OCI-M1 (cell line): ENCODE results near the gene EMSY.
"Not testable (repeated sequence)": the region's sequence is repeated elsewhere in the genome, so short reads cannot be mapped to it uniquely, and the experiment has no call there.

Experiments
- DNase-seq: peaks from one replicate; lab custom pipeline; 2025; lab: John Stamatoyannopoulos, UW

EMSY gene

GRCh38 chr11:76444384-76445120 is at the start of gene EMSY:
Gene EMSY, plus strand, starts transcription at chr11:76445018. Its CDS starts 1,921 bp downstream, at chr11:76446939.
- DNase-seq, result peak; percentile 100

- DNase-seq, result no peak
Observed at GRCh38 chr11:76395296-76395695, 49.5 kb upstream of the EMSY start.

GRCh38 chr11:76397383-76397782 is 47.4 kb upstream of the EMSY start:
- DNase-seq, result no peak

- no peak for DNase-seq
Observed at GRCh38 chr11:76400967-76401366, 43.9 kb upstream of the EMSY start.

GRCh38 chr11:76401484-76401883 is 43.3 kb upstream of the EMSY start:
- DNase-seq, result not testable (repeated sequence)

- DNase-seq, result no peak
Observed at GRCh38 chr11:76406359-76406758, 38.5 kb upstream of the EMSY start.

GRCh38 chr11:76408171-76408965 is 36.5 kb upstream of the EMSY start:
- no peak for DNase-seq

- no peak for DNase-seq
Observed at GRCh38 chr11:76410851-76411357, 33.9 kb upstream of the EMSY start.

- DNase-seq, result no peak
Observed at GRCh38 chr11:76415073-76415472, 29.7 kb upstream of the EMSY start.

- DNase-seq, result peak; percentile 88
Observed at GRCh38 chr11:76419896-76420295, 24.9 kb upstream of the EMSY start.

GRCh38 chr11:76424379-76424778 is 20.4 kb upstream of the EMSY start:
- DNase-seq, result no peak

GRCh38 chr11:76424891-76425290 is 19.9 kb upstream of the EMSY start:
- DNase-seq, result no peak

GRCh38 chr11:76426660-76427059 is 18.2 kb upstream of the EMSY start:
- DNase-seq, result no peak

GRCh38 chr11:76436020-76436419 is 8.8 kb upstream of the EMSY start:
- no peak for DNase-seq

GRCh38 chr11:76443268-76443980 is 1.4 kb upstream of the EMSY start:
- no peak for DNase-seq

GRCh38 chr11:76444065-76444383 is 794 bp upstream of the EMSY start:
- no peak for DNase-seq

GRCh38 chr11:76445121-76446084 is 585 bp downstream of the EMSY start:
- peak; percentile 99 for DNase-seq

GRCh38 chr11:76448506-76448905 is 3.7 kb downstream of the EMSY start:
- no peak for DNase-seq

GRCh38 chr11:76453248-76453647 is 8.4 kb downstream of the EMSY start:
- no peak for DNase-seq

GRCh38 chr11:76455331-76455730 is 10.5 kb downstream of the EMSY start:
- no peak for DNase-seq

- no peak for DNase-seq
Observed at GRCh38 chr11:76455931-76456330, 11.1 kb downstream of the EMSY start.
